ENCODE results near the gene IFT20. TPM values are rescaled to one million over a fixed set of nuclear protein-coding genes. Genes with fewer than 3 reads are reported as not detected.

IFT20 gene
- total RNA-seq, 4 donors from 2014 or later = 34.1 to 56.5 (median 51.4) TPM

DNA sequence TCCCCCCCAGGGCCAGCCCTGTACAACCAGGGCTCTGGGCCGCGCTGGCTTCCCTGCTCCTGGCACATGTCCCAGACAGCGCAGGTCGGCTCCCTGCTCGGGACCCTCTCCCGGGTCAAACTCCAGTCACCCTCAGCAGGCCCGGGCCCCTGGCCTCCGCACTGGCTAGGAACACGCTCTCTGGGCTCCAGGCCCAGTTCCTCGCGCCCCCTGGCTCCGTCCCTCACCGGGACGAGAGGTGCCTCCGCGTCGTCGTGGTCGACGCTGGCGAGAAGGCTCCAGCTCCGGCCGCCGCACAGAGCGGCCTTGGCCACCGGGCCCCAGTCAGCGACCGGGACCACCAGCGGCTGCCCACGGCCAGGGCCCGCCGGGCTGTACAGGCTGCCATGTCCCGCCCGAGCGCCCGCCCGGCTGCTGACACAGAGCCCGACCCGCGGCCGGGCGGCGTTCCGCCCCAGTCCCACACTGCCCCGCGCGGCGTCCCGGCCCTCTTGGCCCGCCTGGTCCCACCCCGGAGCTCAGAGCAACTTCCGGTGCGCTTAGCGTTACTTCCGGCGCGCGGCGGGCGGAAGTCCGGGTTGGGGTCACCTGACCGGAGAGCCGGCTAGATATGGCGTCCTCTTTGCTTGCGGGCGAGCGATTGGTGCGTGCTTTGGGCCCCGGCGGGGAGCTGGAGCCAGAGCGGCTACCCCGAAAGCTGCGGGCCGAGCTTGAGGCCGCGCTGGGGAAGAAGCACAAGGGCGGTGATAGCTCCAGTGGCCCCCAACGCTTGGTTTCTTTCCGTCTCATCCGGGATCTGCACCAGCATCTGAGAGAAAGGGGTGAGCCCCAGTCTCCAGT is 22.0 kb upstream of the IFT20 start, which contains the start of gene POLDIP2:
POLDIP2 (minus strand) TSS at position 467 of the 840 bp plus-strand sequence; CDS start at position 388, 79 bp downstream.
- H3K36me3 ChIP-seq = peaks cover 2 to 66% of the 10 kb centered on the region in 2 donors
- peak; percentile 96 to 97 for TF ChIP-seq POLR2A (IDR thresholded peaks at IDR 0.05)
- TF ChIP-seq POLR2AphosphoS5 (IDR thresholded peaks at IDR 0.05) = peak; percentile 82
- TF ChIP-seq EP300 (IDR thresholded peaks at IDR 0.05) = no peak
- TF ChIP-seq, protein P1, sequence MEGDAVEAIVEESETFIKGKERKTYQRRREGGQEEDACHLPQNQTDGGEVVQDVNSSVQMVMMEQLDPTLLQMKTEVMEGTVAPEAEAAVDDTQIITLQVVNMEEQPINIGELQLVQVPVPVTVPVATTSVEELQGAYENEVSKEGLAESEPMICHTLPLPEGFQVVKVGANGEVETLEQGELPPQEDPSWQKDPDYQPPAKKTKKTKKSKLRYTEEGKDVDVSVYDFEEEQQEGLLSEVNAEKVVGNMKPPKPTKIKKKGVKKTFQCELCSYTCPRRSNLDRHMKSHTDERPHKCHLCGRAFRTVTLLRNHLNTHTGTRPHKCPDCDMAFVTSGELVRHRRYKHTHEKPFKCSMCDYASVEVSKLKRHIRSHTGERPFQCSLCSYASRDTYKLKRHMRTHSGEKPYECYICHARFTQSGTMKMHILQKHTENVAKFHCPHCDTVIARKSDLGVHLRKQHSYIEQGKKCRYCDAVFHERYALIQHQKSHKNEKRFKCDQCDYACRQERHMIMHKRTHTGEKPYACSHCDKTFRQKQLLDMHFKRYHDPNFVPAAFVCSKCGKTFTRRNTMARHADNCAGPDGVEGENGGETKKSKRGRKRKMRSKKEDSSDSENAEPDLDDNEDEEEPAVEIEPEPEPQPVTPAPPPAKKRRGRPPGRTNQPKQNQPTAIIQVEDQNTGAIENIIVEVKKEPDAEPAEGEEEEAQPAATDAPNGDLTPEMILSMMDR (IDR thresholded peaks at IDR 0.05) = peak in 2 of 4 experiments; percentile 4 to 31
- H3K27me3 ChIP-seq = no peaks in the 10 kb centered on the region
- peak; percentile 100 for ATAC-seq
- no peaks in the 10 kb centered on the region for H3K9me3 ChIP-seq
- WGBS, 2 donors (ENCODE audit: low coverage in 1 of 2) = 0% methylated on average over 4 of the region's 80 CpGs; no CpG with 5 or more reads in 1 of the 2 donors
- H3K4me1 ChIP-seq = peaks cover 3 to 36% (median 19%) of the 10 kb centered on the region in 3 donors
- peak within 1 kb of the TSS; percentile 81 to 96 (median 93) for H3K27ac ChIP-seq
- H3K4me3 ChIP-seq = peak within 1 kb of the TSS; percentile 94 to 99

GRCh38 chr17:28350271-28350670 is 15.0 kb upstream of the IFT20 start:
- peaks cover 0 to 21% (median 0%) of the 10 kb centered on the region in 3 donors for H3K4me1 ChIP-seq
- TF ChIP-seq EP300 (IDR thresholded peaks at IDR 0.05) = no peak
- no peak for TF ChIP-seq POLR2A (IDR thresholded peaks at IDR 0.05)
- TF ChIP-seq, protein P1 (IDR thresholded peaks at IDR 0.05) = no peak
- TF ChIP-seq POLR2AphosphoS5 (IDR thresholded peaks at IDR 0.05) = no peak
- no peaks in the 10 kb centered on the region for H3K27me3 ChIP-seq
- H3K27ac ChIP-seq = no peak overlapping the region
- ATAC-seq = no peak
- 93% methylated on average over 3 of the region's 7 CpGs; no CpG with 5 or more reads in 1 of the 2 donors for WGBS, 2 donors (ENCODE audit: low coverage in 1 of 2)
- no peaks in the 10 kb centered on the region for H3K9me3 ChIP-seq
- peaks cover 0 to 99% of the 10 kb centered on the region in 2 donors for H3K36me3 ChIP-seq
- H3K4me3 ChIP-seq = no peak overlapping the region

DNA sequence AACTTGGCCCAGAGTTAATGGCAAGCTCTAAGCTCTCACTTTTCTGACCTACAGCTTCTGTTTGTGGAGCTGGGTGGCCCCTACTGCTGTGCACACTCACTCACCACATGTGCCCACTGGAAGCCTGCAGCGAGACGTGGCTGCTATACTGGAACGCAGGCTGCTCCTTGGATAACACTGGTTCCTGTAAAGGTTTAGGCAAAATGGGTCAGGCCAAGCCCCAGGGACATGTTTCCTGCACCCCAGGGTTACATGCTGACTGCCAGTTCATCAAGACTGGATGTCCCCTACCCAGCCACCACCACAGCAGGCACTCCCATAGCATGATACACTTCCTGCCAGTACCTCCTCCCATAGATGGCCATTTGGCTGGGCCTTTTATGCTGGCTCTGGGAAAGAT is 13.7 kb upstream of the IFT20 start:
- 17% methylated on average over 1 of the region's 3 CpGs; no CpG with 5 or more reads in 1 of the 2 donors for WGBS, 2 donors (ENCODE audit: low coverage in 1 of 2)
- no peak overlapping the region for H3K4me3 ChIP-seq
- peaks cover 0 to 16% (median 0%) of the 10 kb centered on the region in 3 donors for H3K4me1 ChIP-seq
- TF ChIP-seq EP300 (IDR thresholded peaks at IDR 0.05) = no peak
- TF ChIP-seq, protein P1 (IDR thresholded peaks at IDR 0.05) = no peak
- no peak for TF ChIP-seq POLR2AphosphoS5 (IDR thresholded peaks at IDR 0.05)
- TF ChIP-seq POLR2A (IDR thresholded peaks at IDR 0.05) = no peak
- peaks cover 0 to 99% of the 10 kb centered on the region in 2 donors for H3K36me3 ChIP-seq
- H3K27me3 ChIP-seq = no peaks in the 10 kb centered on the region
- no peak overlapping the region for H3K27ac ChIP-seq
- no peak for ATAC-seq
- H3K9me3 ChIP-seq = no peaks in the 10 kb centered on the region

- WGBS, 2 donors (ENCODE audit: low coverage in 1 of 2) = 93% methylated on average over 3 of the region's 8 CpGs; no CpG with 5 or more reads in 1 of the 2 donors
- H3K4me1 ChIP-seq = peaks cover 0 to 16% (median 0%) of the 10 kb centered on the region in 3 donors
- H3K27me3 ChIP-seq = no peaks in the 10 kb centered on the region
- TF ChIP-seq, protein P1 (IDR thresholded peaks at IDR 0.05) = no peak
- TF ChIP-seq EP300 (IDR thresholded peaks at IDR 0.05) = no peak
- no peak for TF ChIP-seq POLR2AphosphoS5 (IDR thresholded peaks at IDR 0.05)
- TF ChIP-seq POLR2A (IDR thresholded peaks at IDR 0.05) = no peak
- peak overlapping the region in 2 of 4 donors; percentile 20 to 29 for H3K27ac ChIP-seq
- no peak overlapping the region for H3K4me3 ChIP-seq
- peaks cover 0 to 99% of the 10 kb centered on the region in 2 donors for H3K36me3 ChIP-seq
- no peaks in the 10 kb centered on the region for H3K9me3 ChIP-seq
- no peak for ATAC-seq
These were observed 12.1 kb upstream of the IFT20 start for GRCh38 chr17:28347261-28347891.

Measured in gastroesophageal sphincter (tissue), 4 donors.